DND-41 (cell line): ENCODE results near the gene NR3C1.

Experiments used
- ATAC-seq: fragments of 200-7000 bp; cut with Tn5 transposase; 3 replicates; pipeline ENCODE4 v1.9.1; 2021; ENCODE audit warnings: low read depth; ENCODE audit not compliant: insufficient read depth
- DNase-seq: peaks from one replicate; pipeline ENCODE4 v3.0.0-alpha.2; 2020
- H2AFZ ChIP-seq: 2 replicates; pipeline ENCODE4 v1.6.0; 2012; ENCODE audit warnings: low read depth, low read length
- H3K27ac ChIP-seq: 2 replicates; pipeline ENCODE4 v1.5.1; 2012; ENCODE audit warnings: low read length, inconsistent platforms
- H3K27me3 ChIP-seq: fragments of 200-600 bp; sonication (generic); 2 replicates; pipeline ENCODE4 v1.6.0; 2012; ENCODE audit warnings: low read length, mild to moderate bottlenecking, inconsistent platforms; ENCODE audit not compliant: insufficient read depth, poor library complexity
- H3K36me3 ChIP-seq: 2 replicates; pipeline ENCODE4 v1.5.1; 2012; ENCODE audit warnings: low read length, inconsistent platforms; ENCODE audit not compliant: insufficient read depth
- H3K4me1 ChIP-seq: 2 replicates; pipeline ENCODE4 v1.5.1; 2012; ENCODE audit warnings: mild to moderate bottlenecking, low read length; ENCODE audit not compliant: insufficient read depth
- H3K4me2 ChIP-seq: 2 replicates; pipeline ENCODE4 v1.6.0; 2012; ENCODE audit warnings: mild to moderate bottlenecking, moderate library complexity, low read length, inconsistent platforms; ENCODE audit not compliant: insufficient read depth
- H3K4me3 ChIP-seq, 2 experiments: fragments of 200-600 bp in 1 of 2; shearing (Covaris generic) in 1 of 2; 2 replicates each; pipeline ENCODE4 v1.5.1; 2012 to 2016; ENCODE audit warnings: inconsistent platforms in 2 of 2, low read length in 2 of 2, mild to moderate bottlenecking in 2 of 2, low read depth in 1 of 2, moderate library complexity in 1 of 2
- H3K79me2 ChIP-seq: 2 replicates; pipeline ENCODE4 v1.6.0; 2012; ENCODE audit warnings: low read length, inconsistent platforms; ENCODE audit not compliant: insufficient read depth
- H3K9ac ChIP-seq: 2 replicates; pipeline ENCODE4 v1.6.0; 2012; ENCODE audit warnings: low read depth, mild to moderate bottlenecking, inconsistent platforms, low read length, moderate library complexity
- H3K9me3 ChIP-seq: 2 replicates; pipeline ENCODE4 v1.5.1; 2012; ENCODE audit warnings: low read length, moderate library complexity, mild to moderate bottlenecking, inconsistent platforms; ENCODE audit not compliant: insufficient read depth, severe bottlenecking
- H4K20me1 ChIP-seq: 2 replicates; pipeline ENCODE4 v1.6.0; 2012; ENCODE audit warnings: low read length; ENCODE audit not compliant: insufficient read depth
- CTCF ChIP-seq: IDR thresholded peaks from 2 replicates; pipeline ENCODE4 v1.5.1; 2012; ENCODE audit warnings: borderline replicate concordance, low read length, moderate library complexity, mild to moderate bottlenecking; ENCODE audit not compliant: poor library complexity, severe bottlenecking; ENCODE audit errors: extremely low read depth
- EZH2 ChIP-seq: IDR thresholded peaks from 3 replicates; pipeline ENCODE4 v1.6.1; 2012; ENCODE audit warnings: borderline replicate concordance, low read depth, mild to moderate bottlenecking, moderate library complexity, low read length, inconsistent platforms; ENCODE audit not compliant: severe bottlenecking

NR3C1 gene

GRCh38 chr5:143316844-143317631 lies 86.4 kb downstream of the NR3C1 start:
- ATAC-seq (no peak), DNase-seq (no peak)
- H3K4me2 ChIP-seq: no peak overlapping the region
- peaks cover 63% of the 10 kb centered on the region for H4K20me1 ChIP-seq
- H3K4me3 ChIP-seq: no peak overlapping the region
- no peaks in the 10 kb centered on the region for H3K27me3 ChIP-seq
- no peak overlapping the region for H3K9ac ChIP-seq
- no peak overlapping the region for H2AFZ ChIP-seq
- TF ChIP-seq EZH2 (no peak), CTCF (no peak)
- peaks cover 63% of the 10 kb centered on the region for H3K36me3 ChIP-seq
- no peaks in the 10 kb centered on the region for H3K4me1 ChIP-seq
- H3K9me3 ChIP-seq: no peaks in the 10 kb centered on the region
- peaks cover 100% of the 10 kb centered on the region for H3K79me2 ChIP-seq
- H3K27ac ChIP-seq: no peak overlapping the region

- Histone ChIP-seq H3K9ac (no peak overlapping the region), H3K4me1 (no peaks in the 10 kb centered on the region), H3K27me3 (no peaks in the 10 kb centered on the region), H4K20me1 (peaks cover 64% of the 10 kb centered on the region), H3K9me3 (no peaks in the 10 kb centered on the region), H3K4me3 (no peak overlapping the region), H2AFZ (no peak overlapping the region), H3K27ac (no peak overlapping the region), H3K4me2 (no peak overlapping the region), H3K36me3 (peaks cover 69% of the 10 kb centered on the region), H3K79me2 (peaks cover 100% of the 10 kb centered on the region)
- no peak for DNase-seq
- TF ChIP-seq CTCF (no peak), EZH2 (no peak)
- no peak for ATAC-seq
These were observed 87.1 kb downstream of the NR3C1 start for GRCh38 chr5:143316337-143316736.

GRCh38 chr5:143315929-143316328 lies 87.6 kb downstream of the NR3C1 start:
- H3K9ac ChIP-seq: no peak overlapping the region
- ATAC-seq: no peak
- H3K36me3 ChIP-seq: peaks cover 73% of the 10 kb centered on the region
- peaks cover 100% of the 10 kb centered on the region for H3K79me2 ChIP-seq
- H2AFZ ChIP-seq: no peak overlapping the region
- peaks cover 66% of the 10 kb centered on the region for H4K20me1 ChIP-seq
- TF ChIP-seq CTCF (no peak), EZH2 (no peak)
- H3K4me3 ChIP-seq: no peak overlapping the region
- H3K27me3 ChIP-seq: no peaks in the 10 kb centered on the region
- no peak overlapping the region for H3K27ac ChIP-seq
- no peak overlapping the region for H3K4me2 ChIP-seq
- H3K4me1 ChIP-seq: no peaks in the 10 kb centered on the region
- no peak for DNase-seq
- no peaks in the 10 kb centered on the region for H3K9me3 ChIP-seq
